Measurements from ENCODE around the gene GLIS1.

GLIS1 gene

GRCh38 chr1:53698384-53698980 is 40.5 kb downstream of the GLIS1 start:
- no peaks in the 10 kb centered on the region for H3K4me1 Mint-ChIP-seq
- no peaks in the 10 kb centered on the region for H3K36me3 Mint-ChIP-seq
- H3K27me3 Mint-ChIP-seq: peaks cover 8 to 16% of the 10 kb centered on the region in 2 donors
- H3K27ac Mint-ChIP-seq: no peak overlapping the region
- DNase-seq (no peak), ATAC-seq (replicated peaks) (no peak)
- no peaks in the 10 kb centered on the region for H3K9me3 Mint-ChIP-seq
- H3K4me3 Mint-ChIP-seq: no peak overlapping the region

- Mint-ChIP-seq H3K4me3 (no peak overlapping the region), H3K36me3 (no peaks in the 10 kb centered on the region), H3K27ac (no peak overlapping the region), H3K4me1 (no peaks in the 10 kb centered on the region), H3K9me3 (no peaks in the 10 kb centered on the region), H3K27me3 (peaks cover 8 to 16% of the 10 kb centered on the region in 2 donors)
- no peak for ATAC-seq (replicated peaks)
- no peak for DNase-seq
Observed at GRCh38 chr1:53697721-53698383, 41.1 kb downstream of the GLIS1 start.

GRCh38 chr1:53696990-53697389 is 42.0 kb downstream of the GLIS1 start:
- DNase-seq: no peak
- no peak for ATAC-seq (replicated peaks)
- Mint-ChIP-seq H3K27me3 (peaks cover 8 to 16% of the 10 kb centered on the region in 2 donors), H3K4me3 (no peak overlapping the region), H3K4me1 (no peaks in the 10 kb centered on the region), H3K27ac (no peak overlapping the region), H3K36me3 (no peaks in the 10 kb centered on the region), H3K9me3 (no peaks in the 10 kb centered on the region)

GRCh38 chr1:53696571-53696970 is 42.4 kb downstream of the GLIS1 start:
- Mint-ChIP-seq H3K36me3 (no peaks in the 10 kb centered on the region), H3K4me1 (no peaks in the 10 kb centered on the region), H3K27ac (no peak overlapping the region)

GRCh38 chr1:53696051-53696450 is 42.9 kb downstream of the GLIS1 start:
- H3K27ac Mint-ChIP-seq: no peak overlapping the region
- H3K4me1 Mint-ChIP-seq: no peaks in the 10 kb centered on the region
- no peak for ATAC-seq (replicated peaks)
- no peaks in the 10 kb centered on the region for H3K9me3 Mint-ChIP-seq
- H3K4me3 Mint-ChIP-seq: no peak overlapping the region
- H3K27me3 Mint-ChIP-seq: peaks cover 15 to 24% of the 10 kb centered on the region in 2 donors
- DNase-seq: no peak
- no peaks in the 10 kb centered on the region for H3K36me3 Mint-ChIP-seq

More at GRCh38 chr1:53696571-53696970, 42.4 kb downstream of the GLIS1 start:
- no peaks in the 10 kb centered on the region for H3K9me3 Mint-ChIP-seq
- DNase-seq (no peak), ATAC-seq (replicated peaks) (no peak)
- peaks cover 9 to 19% of the 10 kb centered on the region in 2 donors for H3K27me3 Mint-ChIP-seq
- no peak overlapping the region for H3K4me3 Mint-ChIP-seq

- Mint-ChIP-seq H3K27ac (no peak overlapping the region), H3K9me3 (no peaks in the 10 kb centered on the region), H3K36me3 (no peaks in the 10 kb centered on the region), H3K4me3 (no peak overlapping the region), H3K4me1 (no peaks in the 10 kb centered on the region), H3K27me3 (peaks cover 15 to 21% of the 10 kb centered on the region in 2 donors)
- DNase-seq (no peak), ATAC-seq (replicated peaks) (no peak)
Observed at GRCh38 chr1:53695116-53695515, 43.8 kb downstream of the GLIS1 start.

- no peak overlapping the region for H3K4me3 Mint-ChIP-seq
- no peak overlapping the region for H3K27ac Mint-ChIP-seq
- peaks cover 15 to 24% of the 10 kb centered on the region in 2 donors for H3K27me3 Mint-ChIP-seq
- DNase-seq (no peak), ATAC-seq (replicated peaks) (no peak)
- no peaks in the 10 kb centered on the region for H3K36me3 Mint-ChIP-seq
- H3K4me1 Mint-ChIP-seq: no peaks in the 10 kb centered on the region
- H3K9me3 Mint-ChIP-seq: no peaks in the 10 kb centered on the region
Observed at GRCh38 chr1:53694718-53695091, 44.3 kb downstream of the GLIS1 start.

GRCh38 chr1:53693773-53694717 is 44.9 kb downstream of the GLIS1 start:
- Mint-ChIP-seq H3K36me3 (no peaks in the 10 kb centered on the region), H3K27ac (no peak overlapping the region), H3K4me3 (no peak overlapping the region), H3K27me3 (peaks cover 15 to 25% of the 10 kb centered on the region in 2 donors), H3K9me3 (no peaks in the 10 kb centered on the region), H3K4me1 (no peaks in the 10 kb centered on the region)
- ATAC-seq (replicated peaks) (no peak), DNase-seq (no peak)

GRCh38 chr1:53693339-53693738 is 45.6 kb downstream of the GLIS1 start:
- no peak for ATAC-seq (replicated peaks)
- no peak for DNase-seq
- no peaks in the 10 kb centered on the region for H3K36me3 Mint-ChIP-seq
- H3K9me3 Mint-ChIP-seq: no peaks in the 10 kb centered on the region
- no peak overlapping the region for H3K27ac Mint-ChIP-seq
- H3K27me3 Mint-ChIP-seq: peaks cover 12 to 25% of the 10 kb centered on the region in 2 donors
- no peaks in the 10 kb centered on the region for H3K4me1 Mint-ChIP-seq
- no peak overlapping the region for H3K4me3 Mint-ChIP-seq

GRCh38 chr1:53691326-53691725 is 47.6 kb downstream of the GLIS1 start:
- Mint-ChIP-seq H3K27me3 (peaks cover 9 to 17% of the 10 kb centered on the region in 2 donors), H3K4me1 (no peaks in the 10 kb centered on the region), H3K36me3 (no peaks in the 10 kb centered on the region), H3K4me3 (no peak overlapping the region), H3K27ac (no peak overlapping the region), H3K9me3 (no peaks in the 10 kb centered on the region)
- DNase-seq (no peak), ATAC-seq (replicated peaks) (no peak)

GRCh38 chr1:53690411-53690810 is 48.6 kb downstream of the GLIS1 start:
- Mint-ChIP-seq H3K4me1 (no peaks in the 10 kb centered on the region), H3K4me3 (no peak overlapping the region), H3K9me3 (no peaks in the 10 kb centered on the region), H3K27me3 (peaks cover 18 to 24% of the 10 kb centered on the region in 2 donors), H3K27ac (no peak overlapping the region), H3K36me3 (no peaks in the 10 kb centered on the region)
- ATAC-seq (replicated peaks) (no peak), DNase-seq (no peak)

GRCh38 chr1:53689736-53690326 is 49.1 kb downstream of the GLIS1 start:
- Mint-ChIP-seq H3K9me3 (no peaks in the 10 kb centered on the region), H3K36me3 (no peaks in the 10 kb centered on the region), H3K27me3 (peaks cover 20 to 26% of the 10 kb centered on the region in 2 donors), H3K4me1 (no peaks in the 10 kb centered on the region), H3K4me3 (no peak overlapping the region), H3K27ac (no peak overlapping the region)
- no peak for DNase-seq
- no peak for ATAC-seq (replicated peaks)

- H3K4me1 Mint-ChIP-seq: no peaks in the 10 kb centered on the region
- ATAC-seq (replicated peaks) (no peak), DNase-seq (no peak)
- no peaks in the 10 kb centered on the region for H3K36me3 Mint-ChIP-seq
- H3K27me3 Mint-ChIP-seq: peaks cover 24 to 29% of the 10 kb centered on the region in 2 donors
- H3K9me3 Mint-ChIP-seq: no peaks in the 10 kb centered on the region
- H3K27ac Mint-ChIP-seq: no peak overlapping the region
- H3K4me3 Mint-ChIP-seq: no peak overlapping the region
Observed at GRCh38 chr1:53689223-53689622, 49.7 kb downstream of the GLIS1 start.

- H3K36me3 Mint-ChIP-seq: no peaks in the 10 kb centered on the region
- peaks cover 24 to 29% of the 10 kb centered on the region in 2 donors for H3K27me3 Mint-ChIP-seq
- ATAC-seq (replicated peaks) (peak in 1 of 2 donors; percentile 42), DNase-seq (no peak)
- no peaks in the 10 kb centered on the region for H3K4me1 Mint-ChIP-seq
- H3K9me3 Mint-ChIP-seq: no peaks in the 10 kb centered on the region
- no peak overlapping the region for H3K4me3 Mint-ChIP-seq
- no peak overlapping the region for H3K27ac Mint-ChIP-seq
Observed at GRCh38 chr1:53688381-53689102, 50.4 kb downstream of the GLIS1 start.

Measured in stimulated activated naive B cell treated with anti-CD40 and anti-IgM and Interleukin-4, amounts not matched to agents 10 μg/mL and 1 μg/mL and 100 μg/mL, for 72 hours (primary cell).